ENCODE results near the gene ZNF274.

DNA sequence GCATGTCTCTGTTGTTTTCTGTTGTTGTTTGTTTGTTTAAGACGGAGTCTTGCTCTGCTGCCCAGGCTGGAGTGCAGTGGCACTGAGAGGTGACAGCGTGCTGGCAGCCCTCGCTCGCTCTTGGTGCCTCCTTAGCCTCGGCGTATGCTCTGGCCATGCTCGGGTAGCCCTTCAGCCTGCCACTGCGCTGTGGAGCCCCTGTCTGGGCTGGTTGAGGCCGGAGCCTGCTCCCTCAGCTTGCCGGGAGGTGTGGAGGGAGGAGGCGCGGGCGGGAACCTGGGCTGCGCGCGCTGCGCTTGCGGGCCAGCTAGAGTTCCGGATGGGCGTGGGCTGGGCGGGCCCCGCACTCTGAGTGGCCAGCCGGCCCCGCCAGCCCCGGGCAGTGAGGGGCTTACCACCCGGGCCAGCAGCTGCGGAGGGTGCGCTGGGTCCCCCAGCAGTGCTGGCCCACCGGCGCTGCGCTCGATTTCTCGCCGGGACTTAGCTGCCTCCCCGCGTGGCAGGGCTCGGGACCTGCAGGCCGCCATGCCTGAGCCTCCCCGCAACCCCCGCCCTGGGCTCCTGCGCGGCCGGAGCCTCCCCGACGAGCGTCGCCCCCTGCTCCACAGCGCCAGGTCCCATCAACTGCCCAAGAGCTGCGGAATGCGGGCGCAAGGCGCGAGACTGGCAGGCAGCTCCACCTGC lies 25.7 kb upstream of the ZNF274 start:
- TF ChIP-seq POLR2AphosphoS5 (IDR thresholded peaks at IDR 0.05; ENCODE audit: low read depth, low read length) (no peak), POLR2A (IDR thresholded peaks at IDR 0.05; ENCODE audit: low read depth, low read length) (no peak)

Measured in GM12892 (cell line).